ENCODE data around the gene GKN1.

Gene GKN1

GRCh38 chr2:68934021-68934420, 40.4 kb upstream of the GKN1 start:
- no peak overlapping the region for H2AFZ ChIP-seq (ENCODE audit: low read length)
- H3K9me2 ChIP-seq (replicated peaks; ENCODE audit: low read depth, low read length), result no peaks in the 10 kb centered on the region
- TF ChIP-seq EZH2phosphoT487 (IDR thresholded peaks at IDR 0.05; ENCODE audit: borderline replicate concordance) (no peak), CTCF (conservative IDR thresholded peaks at IDR 0.05; ENCODE audit: low read length) (no peak)
- no peaks in the 10 kb centered on the region for H3K9me3 ChIP-seq (ENCODE audit: insufficient read depth, low read depth, low read length)
- H3K79me2 ChIP-seq (ENCODE audit: insufficient read depth, low read length), result no peaks in the 10 kb centered on the region
- no peaks in the 10 kb centered on the region for H4K20me1 ChIP-seq (ENCODE audit: insufficient read depth, low read length, poor library complexity, severe bottlenecking)
- H3K4me1 ChIP-seq (ENCODE audit: insufficient read depth, low read length, poor library complexity, severe bottlenecking), result no peaks in the 10 kb centered on the region
- H3F3A ChIP-seq (ENCODE audit: low read depth), result no peaks in the 10 kb centered on the region
- no peaks in the 10 kb centered on the region for H3K36me3 ChIP-seq (ENCODE audit: insufficient read depth, low read length)
- no peak overlapping the region for H3K4me3 ChIP-seq (ENCODE audit: low read length, poor library complexity, severe bottlenecking)
- no peak overlapping the region for H3K9ac ChIP-seq (ENCODE audit: low read depth, low read length, poor library complexity, severe bottlenecking)
- no peak overlapping the region for H3K4me2 ChIP-seq (ENCODE audit: low read depth, low read length, poor library complexity, severe bottlenecking)
- H3K27me3 ChIP-seq (ENCODE audit: insufficient read depth, low read length, poor library complexity, severe bottlenecking), result no peaks in the 10 kb centered on the region

GRCh38 chr2:68935471-68935870, 39.0 kb upstream of the GKN1 start:
- H3K9me3 ChIP-seq (ENCODE audit: insufficient read depth, low read depth, low read length), result no peaks in the 10 kb centered on the region
- H3F3A ChIP-seq (ENCODE audit: low read depth), result no peaks in the 10 kb centered on the region
- no peak overlapping the region for H3K4me3 ChIP-seq (ENCODE audit: low read length, poor library complexity, severe bottlenecking)
- H3K36me3 ChIP-seq (ENCODE audit: insufficient read depth, low read length), result no peaks in the 10 kb centered on the region
- H3K79me2 ChIP-seq (ENCODE audit: insufficient read depth, low read length), result no peaks in the 10 kb centered on the region
- no peaks in the 10 kb centered on the region for H3K9me2 ChIP-seq (replicated peaks; ENCODE audit: low read depth, low read length)
- H2AFZ ChIP-seq (ENCODE audit: low read length), result no peak overlapping the region
- no peak for TF ChIP-seq EZH2phosphoT487 (IDR thresholded peaks at IDR 0.05; ENCODE audit: borderline replicate concordance)
- no peak for TF ChIP-seq CTCF (conservative IDR thresholded peaks at IDR 0.05; ENCODE audit: low read length)
- no peak overlapping the region for H3K4me2 ChIP-seq (ENCODE audit: low read depth, low read length, poor library complexity, severe bottlenecking)
- no peaks in the 10 kb centered on the region for H4K20me1 ChIP-seq (ENCODE audit: insufficient read depth, low read length, poor library complexity, severe bottlenecking)
- H3K4me1 ChIP-seq (ENCODE audit: insufficient read depth, low read length, poor library complexity, severe bottlenecking), result no peaks in the 10 kb centered on the region
- no peak overlapping the region for H3K9ac ChIP-seq (ENCODE audit: low read depth, low read length, poor library complexity, severe bottlenecking)
- no peaks in the 10 kb centered on the region for H3K27me3 ChIP-seq (ENCODE audit: insufficient read depth, low read length, poor library complexity, severe bottlenecking)

DNA sequence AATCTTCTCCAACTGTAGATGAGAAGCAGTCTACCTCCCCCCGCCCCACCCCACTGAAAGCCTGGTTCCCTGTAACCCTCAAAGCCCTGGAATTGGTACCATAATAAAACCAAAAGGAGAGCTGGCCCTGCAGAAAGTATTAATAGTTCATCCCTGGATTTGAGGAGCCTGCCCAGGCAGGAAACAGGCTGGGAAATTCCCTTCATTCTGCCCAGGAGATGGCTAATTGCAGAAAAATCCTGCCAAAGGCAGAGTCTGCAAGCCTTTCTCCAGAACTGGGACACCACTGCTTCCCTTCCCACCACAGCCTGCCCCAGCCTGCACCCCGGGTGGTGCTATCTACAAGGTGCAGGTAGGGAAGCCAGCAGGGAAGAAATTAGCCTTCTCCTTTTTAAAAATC, 38.0 kb upstream of the GKN1 start:
- no peak overlapping the region for H3K9ac ChIP-seq (ENCODE audit: low read depth, low read length, poor library complexity, severe bottlenecking)
- H2AFZ ChIP-seq (ENCODE audit: low read length), result no peak overlapping the region
- H3F3A ChIP-seq (ENCODE audit: low read depth), result no peaks in the 10 kb centered on the region
- no peak overlapping the region for H3K4me2 ChIP-seq (ENCODE audit: low read depth, low read length, poor library complexity, severe bottlenecking)
- H3K4me1 ChIP-seq (ENCODE audit: insufficient read depth, low read length, poor library complexity, severe bottlenecking), result no peaks in the 10 kb centered on the region
- no peak overlapping the region for H3K4me3 ChIP-seq (ENCODE audit: low read length, poor library complexity, severe bottlenecking)
- no peaks in the 10 kb centered on the region for H4K20me1 ChIP-seq (ENCODE audit: insufficient read depth, low read length, poor library complexity, severe bottlenecking)
- no peaks in the 10 kb centered on the region for H3K9me2 ChIP-seq (replicated peaks; ENCODE audit: low read depth, low read length)
- H3K9me3 ChIP-seq (ENCODE audit: insufficient read depth, low read depth, low read length), result no peaks in the 10 kb centered on the region
- TF ChIP-seq EZH2phosphoT487 (IDR thresholded peaks at IDR 0.05; ENCODE audit: borderline replicate concordance) (no peak), CTCF (conservative IDR thresholded peaks at IDR 0.05; ENCODE audit: low read length) (no peak)
- H3K27me3 ChIP-seq (ENCODE audit: insufficient read depth, low read length, poor library complexity, severe bottlenecking), result no peaks in the 10 kb centered on the region
- no peaks in the 10 kb centered on the region for H3K36me3 ChIP-seq (ENCODE audit: insufficient read depth, low read length)
- H3K79me2 ChIP-seq (ENCODE audit: insufficient read depth, low read length), result no peaks in the 10 kb centered on the region

Measured in Loucy (cell line).